ENCODE results near the gene FTO.

- TF ChIP-seq CTCF (IDR thresholded peaks at IDR 0.05) (no peak), EP300 (IDR thresholded peaks at IDR 0.05) (no peak), POLR2A (IDR thresholded peaks at IDR 0.05) (no peak)
Observed at GRCh38 chr16:54135361-54136275, 431.7 kb downstream of the FTO start.
